Measurements from ENCODE around the gene MKNK2.
"Not testable (repeated sequence)": the region's sequence is repeated elsewhere in the genome, so short reads cannot be mapped to it uniquely, and the experiment has no call there.

MKNK2 gene

DNA sequence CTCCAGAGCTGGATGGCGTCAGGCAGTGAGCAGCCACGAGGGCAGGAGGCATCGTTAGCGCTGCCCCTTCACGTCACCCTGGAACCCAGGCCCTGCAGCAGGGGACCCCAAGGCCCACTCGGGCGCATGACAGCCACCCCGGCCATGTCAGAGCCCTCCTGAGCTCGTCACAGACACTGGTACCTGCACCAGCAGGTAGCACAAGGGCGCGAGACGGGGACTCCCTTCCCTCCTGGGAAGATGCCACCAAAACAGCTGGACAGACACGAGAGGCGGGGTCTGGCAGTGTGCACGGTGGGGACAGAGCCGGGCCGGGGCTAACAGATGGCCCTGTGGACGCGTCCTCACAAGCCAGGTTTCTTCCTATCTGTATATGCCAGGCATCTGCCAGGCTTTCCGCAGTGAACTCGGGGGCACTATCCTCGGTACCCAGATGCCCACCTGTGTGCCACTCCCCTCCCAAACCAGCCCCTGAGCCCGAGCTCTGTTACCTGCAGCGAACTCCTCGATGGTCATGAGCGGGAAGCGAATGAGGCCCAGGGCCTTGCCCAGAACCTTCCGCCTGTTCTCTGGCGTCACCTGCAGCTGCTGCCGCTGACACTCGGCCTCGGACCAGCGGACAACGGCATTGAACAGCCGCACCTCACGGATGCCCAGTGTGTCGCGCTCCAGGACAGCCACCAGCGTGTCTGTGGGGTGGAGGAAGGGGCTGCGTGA lies 61.4 kb downstream of the MKNK2 start:
- DNase-seq: no peak

GRCh38 chr19:1988464-1988863 lies 62.6 kb downstream of the MKNK2 start:
- DNase-seq: not testable (repeated sequence)

Data from CD4-positive, alpha-beta T cell treated with Interferon alpha-2 for 1 hour (primary cell).